Chondrocyte (in vitro differentiated cells): ENCODE measurements around the gene NKX3-2. TPM values are rescaled to one million over a fixed set of nuclear protein-coding genes. Genes with fewer than 3 reads are reported as not detected.

Experiments used
- DNase-seq: peaks from one replicate; pipeline ENCODE4 v3.0.0; 2021; ENCODE audit warnings: mixed read lengths, low spot score
- H3K27ac Mint-ChIP-seq: one replicate; pipeline ENCODE4 v1.8.0; 2021; ENCODE audit warnings: mild to moderate bottlenecking, moderate library complexity, mixed read lengths; ENCODE audit not compliant: unreplicated experiment
- H3K27me3 Mint-ChIP-seq: 2 replicates; pipeline ENCODE4 v1.8.0; 2021; ENCODE audit warnings: low read depth, mixed read lengths
- H3K36me3 Mint-ChIP-seq: 2 replicates; pipeline ENCODE4 v1.8.0; 2021; ENCODE audit warnings: low read depth, mixed read lengths
- H3K4me1 Mint-ChIP-seq: 2 replicates; pipeline ENCODE4 v1.8.0; 2021; ENCODE audit warnings: low read depth, mild to moderate bottlenecking, mixed read lengths
- H3K4me3 Mint-ChIP-seq: one replicate; pipeline ENCODE4 v1.8.0; 2021; ENCODE audit warnings: mild to moderate bottlenecking, moderate library complexity, mixed read lengths; ENCODE audit not compliant: unreplicated experiment
- H3K9me3 Mint-ChIP-seq: 2 replicates; pipeline ENCODE4 v1.8.0; 2021; ENCODE audit warnings: low read depth, mixed read lengths
- CTCF ChIP-seq: fragments of 200-600 bp; sonication (generic); IDR thresholded peaks from 2 replicates; pipeline ENCODE4 v1.5.0; 2021; ENCODE audit warnings: antibody characterized with exemption, mild to moderate bottlenecking, moderate library complexity
- total RNA-seq: library from RNA; stranded (reverse); gene quantifications from 3 replicates; pipeline ENCODE4 v1.2.1, GENCODE V29; 2021

The NKX3-2 gene
- total RNA-seq, 1 donor from 2014 or later: 2.4 TPM

- H3K4me3 Mint-ChIP-seq: no peak overlapping the region
- TF ChIP-seq CTCF: no peak
- no peaks in the 10 kb centered on the region for H3K9me3 Mint-ChIP-seq
- H3K27me3 Mint-ChIP-seq: no peaks in the 10 kb centered on the region
- no peak for DNase-seq
- no peaks in the 10 kb centered on the region for H3K4me1 Mint-ChIP-seq
- H3K36me3 Mint-ChIP-seq: peaks cover 45% of the 10 kb centered on the region
- H3K27ac Mint-ChIP-seq: no peak overlapping the region
Measured at GRCh38 chr4:13580036-13580435, 35.7 kb upstream of the NKX3-2 start.

- Mint-ChIP-seq H3K9me3 (no peaks in the 10 kb centered on the region), H3K36me3 (peaks cover 47% of the 10 kb centered on the region), H3K4me1 (no peaks in the 10 kb centered on the region), H3K27ac (no peak overlapping the region), H3K27me3 (no peaks in the 10 kb centered on the region), H3K4me3 (no peak overlapping the region)
- DNase-seq: no peak
- TF ChIP-seq CTCF: no peak
Measured at GRCh38 chr4:13577660-13578059, 33.4 kb upstream of the NKX3-2 start.

- H3K4me1 Mint-ChIP-seq: no peaks in the 10 kb centered on the region
- H3K27ac Mint-ChIP-seq: no peak overlapping the region
- TF ChIP-seq CTCF: no peak
- no peaks in the 10 kb centered on the region for H3K9me3 Mint-ChIP-seq
- no peak overlapping the region for H3K4me3 Mint-ChIP-seq
- DNase-seq: no peak
- H3K27me3 Mint-ChIP-seq: no peaks in the 10 kb centered on the region
- H3K36me3 Mint-ChIP-seq: peaks cover 44% of the 10 kb centered on the region
Measured at GRCh38 chr4:13570916-13571315, 26.6 kb upstream of the NKX3-2 start.

- no peak for TF ChIP-seq CTCF
- Mint-ChIP-seq H3K27ac (no peak overlapping the region), H3K27me3 (no peaks in the 10 kb centered on the region), H3K4me3 (no peak overlapping the region), H3K36me3 (peaks cover 32% of the 10 kb centered on the region), H3K4me1 (no peaks in the 10 kb centered on the region), H3K9me3 (no peaks in the 10 kb centered on the region)
- DNase-seq: no peak
Measured at GRCh38 chr4:13567125-13567524, 22.8 kb upstream of the NKX3-2 start.

- Mint-ChIP-seq H3K9me3 (no peaks in the 10 kb centered on the region), H3K4me3 (no peak overlapping the region), H3K36me3 (peaks cover 10% of the 10 kb centered on the region), H3K27ac (no peak overlapping the region), H3K4me1 (peaks cover 5% of the 10 kb centered on the region), H3K27me3 (no peaks in the 10 kb centered on the region)
- no peak for TF ChIP-seq CTCF
- no peak for DNase-seq
Measured at GRCh38 chr4:13562876-13563275, 18.6 kb upstream of the NKX3-2 start.
